K562 (cell line): ENCODE measurements around the gene SZT2. TPM values are rescaled to one million over a fixed set of nuclear protein-coding genes. Genes with fewer than 3 reads are reported as not detected.

Experiments
- ADNP ChIP-seq: fragments of 200-800 bp; sonication (Bioruptor generic); IDR thresholded peaks from 2 replicates; pipeline ENCODE4 v1.6.1; 2016; ENCODE audit warnings: missing genetic modification characterization, missing compliant biosample characterization
- CBFA2T3 ChIP-seq: fragments of 450-650 bp; IDR thresholded peaks from 2 replicates; pipeline ENCODE4 v1.6.1; 2017
- COPS2 ChIP-seq: fragments of 450-650 bp; conservative IDR thresholded peaks from 2 replicates; pipeline ENCODE4 v1.6.1; 2016; ENCODE audit warnings: mild to moderate bottlenecking, moderate library complexity
- CREB1 ChIP-seq, 2 experiments: sonication (generic) in 1 of 2; formaldehyde crosslinking in 1 of 2; IDR thresholded peaks; 2 replicates each; pipeline versions ENCODE4 v1.6.1 to v1.8.0; 2012 to 2022; ENCODE audit warnings: inconsistent platforms in 1 of 2, mild to moderate bottlenecking in 1 of 2, missing genetic modification reagents in 1 of 2, moderate library complexity in 1 of 2
- ELF1 ChIP-seq: fragments of 200-800 bp; sonication (Bioruptor generic); IDR thresholded peaks from 2 replicates; pipeline ENCODE4 v1.6.1; 2016; ENCODE audit warnings: missing genetic modification characterization, missing compliant biosample characterization
- POU5F1 ChIP-seq: fragments of 150-350 bp; IDR thresholded peaks from 2 replicates; pipeline ENCODE4 v1.6.1; 2014; ENCODE audit warnings: borderline replicate concordance, low read length, low read depth, mild to moderate bottlenecking; ENCODE audit not compliant: partially characterized antibody
- PTRF ChIP-seq: fragments of 450-650 bp; IDR thresholded peaks from 2 replicates; pipeline ENCODE4 v1.6.1; 2016; ENCODE audit warnings: mild to moderate bottlenecking, missing genetic modification characterization, missing compliant biosample characterization
- PURB ChIP-seq: sonication (generic); formaldehyde crosslinking; IDR thresholded peaks from 2 replicates; pipeline ENCODE4 v1.9.0; 2021; ENCODE audit warnings: low read depth, mild to moderate bottlenecking, missing genetic modification reagents
- RUNX1 ChIP-seq: sonication (generic); IDR thresholded peaks from 2 replicates; pipeline ENCODE4 v1.6.1; 2016; ENCODE audit warnings: antibody characterized with exemption, low read depth
- SAP30 ChIP-seq: fragments of 200-600 bp; sonication (generic); IDR thresholded peaks from 2 replicates; pipeline ENCODE4 v1.6.1; 2012; ENCODE audit warnings: borderline replicate concordance, low read depth, mild to moderate bottlenecking, moderate library complexity, low read length, control low read depth, inconsistent platforms; ENCODE audit not compliant: insufficient read depth, poor library complexity, severe bottlenecking
- SLC30A9 ChIP-seq: fragments of 250-450 bp; sonication (Bioruptor Pico); IDR thresholded peaks from 2 replicates; pipeline ENCODE4 v1.8.0; 2022; ENCODE audit warnings: mild to moderate bottlenecking, moderate library complexity
- TAL1 ChIP-seq: fragments of 450-650 bp; IDR thresholded peaks from 2 replicates; pipeline ENCODE4 v1.6.1; 2016; ENCODE audit warnings: mild to moderate bottlenecking
- TCF3 ChIP-seq: sonication (generic); formaldehyde crosslinking; IDR thresholded peaks from 2 replicates; pipeline ENCODE4 v1.4.0; 2020; ENCODE audit warnings: mild to moderate bottlenecking, missing genetic modification reagents
- ZBTB8A ChIP-seq: fragments of 450-650 bp; IDR thresholded peaks from 2 replicates; pipeline ENCODE4 v1.6.1; 2018; ENCODE audit warnings: mild to moderate bottlenecking, moderate library complexity; ENCODE audit not compliant: partially characterized antibody
- polyA plus RNA-seq, 8 experiments: library from polyadenylated mRNA; depleted of rRNA in 4 of 8; stranded (reverse) in 5 of 8; unstranded in 3 of 8; fragments of >200 nt; fragmentation: Nextera tagmentation in 2 of 8; fragmentation: Illumina TruSeq in 1 of 8; extraction: Ambion mirVana in 2 of 8; extraction: Trizol in 1 of 8; gene quantifications; 2 replicates each; pipeline versions ENCODE4 v1.2.1 to v1.2.3, GENCODE V29; 2011 to 2014; ENCODE audit warnings: inconsistent platforms in 1 of 8, missing spikeins in 1 of 8
- total RNA-seq, 7 experiments: library from RNA; depleted of rRNA in 6 of 7; stranded (reverse); fragments of >200 nt in 6 of 7; fragmentation: Illumina TruSeq in 2 of 7; extraction: Trizol in 2 of 7; gene quantifications; 2 replicates each; pipeline versions ENCODE4 v1.2.1 to v1.2.3, GENCODE V29; 2011 to 2021; ENCODE audit warnings: low replicate concordance in 1 of 7
- TF ChIP-seq, protein P1 (sequence below): sonication (generic); IDR thresholded peaks from 2 replicates; pipeline ENCODE4 v1.6.1; 2016
- TF ChIP-seq, protein P2 (sequence below): fragments of 250-450 bp; sonication (Bioruptor Pico); IDR thresholded peaks from 2 replicates; pipeline ENCODE4 v1.5.0; 2020; ENCODE audit warnings: mild to moderate bottlenecking
- TF ChIP-seq, protein P3 (sequence below): fragments of 250-450 bp; sonication (Bioruptor Pico); IDR thresholded peaks from 2 replicates; pipeline ENCODE4 v1.4.0; 2020; ENCODE audit warnings: mild to moderate bottlenecking, moderate library complexity, borderline replicate concordance
- TF ChIP-seq, protein P4 (sequence below), 2 experiments: fragments of 250-450 bp in 1 of 2; fragments of 450-650 bp in 1 of 2; sonication (Bioruptor Pico) in 1 of 2; IDR thresholded peaks; 2 replicates each; pipeline versions ENCODE4 v1.6.1 to v1.8.0; 2016 to 2021; ENCODE audit warnings: mild to moderate bottlenecking in 2 of 2, moderate library complexity in 2 of 2, missing compliant biosample characterization in 1 of 2, missing genetic modification characterization in 1 of 2
- TF ChIP-seq, protein P5 (sequence below): IDR thresholded peaks from 2 replicates; pipeline ENCODE4 v1.6.1; 2011; ENCODE audit warnings: borderline replicate concordance, low read depth, mild to moderate bottlenecking, moderate library complexity, low read length; ENCODE audit not compliant: insufficient read depth, poor library complexity, severe bottlenecking

The SZT2 gene
- total and polyA plus RNA-seq, 9 of the 15 experiments (the other 6 are each of a cell fraction or from before 2014, with no cell fraction given) = 0.88 to 31.0 (median 12.8) TPM

DNA sequence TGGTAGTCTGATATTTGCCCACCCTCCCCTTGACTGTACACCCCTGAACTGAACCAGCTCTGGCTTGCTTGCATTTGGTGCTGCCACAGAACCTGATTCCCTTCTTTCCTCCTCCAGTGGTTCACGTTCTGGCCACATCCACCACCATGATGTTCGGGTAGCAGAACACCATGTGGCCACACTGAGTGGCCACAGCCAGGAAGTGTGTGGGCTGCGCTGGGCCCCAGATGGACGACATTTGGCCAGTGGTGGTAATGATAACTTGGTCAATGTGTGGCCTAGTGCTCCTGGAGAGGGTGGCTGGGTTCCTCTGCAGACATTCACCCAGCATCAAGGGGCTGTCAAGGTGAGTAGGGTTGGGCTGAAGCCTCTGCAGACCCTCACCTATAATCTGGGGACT lies 29.1 kb upstream of the SZT2 start (continued):
- TF ChIP-seq, protein P1, sequence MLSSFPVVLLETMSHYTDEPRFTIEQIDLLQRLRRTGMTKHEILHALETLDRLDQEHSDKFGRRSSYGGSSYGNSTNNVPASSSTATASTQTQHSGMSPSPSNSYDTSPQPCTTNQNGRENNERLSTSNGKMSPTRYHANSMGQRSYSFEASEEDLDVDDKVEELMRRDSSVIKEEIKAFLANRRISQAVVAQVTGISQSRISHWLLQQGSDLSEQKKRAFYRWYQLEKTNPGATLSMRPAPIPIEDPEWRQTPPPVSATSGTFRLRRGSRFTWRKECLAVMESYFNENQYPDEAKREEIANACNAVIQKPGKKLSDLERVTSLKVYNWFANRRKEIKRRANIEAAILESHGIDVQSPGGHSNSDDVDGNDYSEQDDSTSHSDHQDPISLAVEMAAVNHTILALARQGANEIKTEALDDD = no peak
- TF ChIP-seq, protein P2, sequence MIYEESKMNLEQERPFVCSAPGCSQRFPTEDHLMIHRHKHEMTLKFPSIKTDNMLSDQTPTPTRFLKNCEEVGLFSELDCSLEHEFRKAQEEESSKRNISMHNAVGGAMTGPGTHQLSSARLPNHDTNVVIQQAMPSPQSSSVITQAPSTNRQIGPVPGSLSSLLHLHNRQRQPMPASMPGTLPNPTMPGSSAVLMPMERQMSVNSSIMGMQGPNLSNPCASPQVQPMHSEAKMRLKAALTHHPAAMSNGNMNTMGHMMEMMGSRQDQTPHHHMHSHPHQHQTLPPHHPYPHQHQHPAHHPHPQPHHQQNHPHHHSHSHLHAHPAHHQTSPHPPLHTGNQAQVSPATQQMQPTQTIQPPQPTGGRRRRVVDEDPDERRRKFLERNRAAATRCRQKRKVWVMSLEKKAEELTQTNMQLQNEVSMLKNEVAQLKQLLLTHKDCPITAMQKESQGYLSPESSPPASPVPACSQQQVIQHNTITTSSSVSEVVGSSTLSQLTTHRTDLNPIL (CRISPR knock-in tag) = no peak
- TF ChIP-seq SLC30A9 (CRISPR knock-in tag) = no peak
- TF ChIP-seq CREB1 (IDR thresholded peaks at IDR 0.05) = no peak
- TF ChIP-seq CREB1 (CRISPR knock-in tag; IDR thresholded peaks at IDR 0.05) = no peak
- no peak for TF ChIP-seq SAP30
- no peak for TF ChIP-seq PTRF (tag)
- TF ChIP-seq TAL1 = no peak
- TF ChIP-seq, protein P3, sequence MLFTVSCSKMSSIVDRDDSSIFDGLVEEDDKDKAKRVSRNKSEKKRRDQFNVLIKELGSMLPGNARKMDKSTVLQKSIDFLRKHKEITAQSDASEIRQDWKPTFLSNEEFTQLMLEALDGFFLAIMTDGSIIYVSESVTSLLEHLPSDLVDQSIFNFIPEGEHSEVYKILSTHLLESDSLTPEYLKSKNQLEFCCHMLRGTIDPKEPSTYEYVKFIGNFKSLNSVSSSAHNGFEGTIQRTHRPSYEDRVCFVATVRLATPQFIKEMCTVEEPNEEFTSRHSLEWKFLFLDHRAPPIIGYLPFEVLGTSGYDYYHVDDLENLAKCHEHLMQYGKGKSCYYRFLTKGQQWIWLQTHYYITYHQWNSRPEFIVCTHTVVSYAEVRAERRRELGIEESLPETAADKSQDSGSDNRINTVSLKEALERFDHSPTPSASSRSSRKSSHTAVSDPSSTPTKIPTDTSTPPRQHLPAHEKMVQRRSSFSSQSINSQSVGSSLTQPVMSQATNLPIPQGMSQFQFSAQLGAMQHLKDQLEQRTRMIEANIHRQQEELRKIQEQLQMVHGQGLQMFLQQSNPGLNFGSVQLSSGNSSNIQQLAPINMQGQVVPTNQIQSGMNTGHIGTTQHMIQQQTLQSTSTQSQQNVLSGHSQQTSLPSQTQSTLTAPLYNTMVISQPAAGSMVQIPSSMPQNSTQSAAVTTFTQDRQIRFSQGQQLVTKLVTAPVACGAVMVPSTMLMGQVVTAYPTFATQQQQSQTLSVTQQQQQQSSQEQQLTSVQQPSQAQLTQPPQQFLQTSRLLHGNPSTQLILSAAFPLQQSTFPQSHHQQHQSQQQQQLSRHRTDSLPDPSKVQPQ (CRISPR knock-in tag) = no peak
- TF ChIP-seq ELF1 (tag) = no peak
- TF ChIP-seq COPS2 = no peak
- no peak for TF ChIP-seq POU5F1
- TF ChIP-seq ADNP (tag) = no peak
- TF ChIP-seq ZBTB8A = no peak
- TF ChIP-seq PURB (CRISPR knock-in tag) = no peak
- TF ChIP-seq CBFA2T3 = peak; percentile 52
- no peak for TF ChIP-seq RUNX1
- TF ChIP-seq, protein P4, sequence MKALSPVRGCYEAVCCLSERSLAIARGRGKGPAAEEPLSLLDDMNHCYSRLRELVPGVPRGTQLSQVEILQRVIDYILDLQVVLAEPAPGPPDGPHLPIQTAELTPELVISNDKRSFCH (CRISPR knock-in tag; IDR thresholded peaks at IDR 0.05) = no peak
- TF ChIP-seq, protein P4 (tag; IDR thresholded peaks at IDR 0.05) = no peak
- peak; percentile 56 for TF ChIP-seq TCF3 (CRISPR knock-in tag)
- TF ChIP-seq, protein P5, sequence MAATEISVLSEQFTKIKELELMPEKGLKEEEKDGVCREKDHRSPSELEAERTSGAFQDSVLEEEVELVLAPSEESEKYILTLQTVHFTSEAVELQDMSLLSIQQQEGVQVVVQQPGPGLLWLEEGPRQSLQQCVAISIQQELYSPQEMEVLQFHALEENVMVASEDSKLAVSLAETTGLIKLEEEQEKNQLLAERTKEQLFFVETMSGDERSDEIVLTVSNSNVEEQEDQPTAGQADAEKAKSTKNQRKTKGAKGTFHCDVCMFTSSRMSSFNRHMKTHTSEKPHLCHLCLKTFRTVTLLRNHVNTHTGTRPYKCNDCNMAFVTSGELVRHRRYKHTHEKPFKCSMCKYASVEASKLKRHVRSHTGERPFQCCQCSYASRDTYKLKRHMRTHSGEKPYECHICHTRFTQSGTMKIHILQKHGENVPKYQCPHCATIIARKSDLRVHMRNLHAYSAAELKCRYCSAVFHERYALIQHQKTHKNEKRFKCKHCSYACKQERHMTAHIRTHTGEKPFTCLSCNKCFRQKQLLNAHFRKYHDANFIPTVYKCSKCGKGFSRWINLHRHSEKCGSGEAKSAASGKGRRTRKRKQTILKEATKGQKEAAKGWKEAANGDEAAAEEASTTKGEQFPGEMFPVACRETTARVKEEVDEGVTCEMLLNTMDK = no peak
